BLaER1 treated with 17β-estradiol and CSF1 and Interleukin-3, amounts not matched to agents 10 nM and 100 nM (cell line): ENCODE measurements around the gene SLC38A11.
A peak's percentile ranks its signal among the peaks of the same experiment; 100 is the strongest.
"Not testable (repeated sequence)": the region's sequence is repeated elsewhere in the genome, so short reads cannot be mapped to it uniquely, and the experiment has no call there.

Experiments used
- H3K27ac ChIP-seq, 11 experiments: shearing (Covaris generic); formaldehyde crosslinking; 2 replicates each; pipeline ENCODE4 v1.8.1; 2022
- H3K27me3 ChIP-seq, 11 experiments: shearing (Covaris generic); formaldehyde crosslinking; 2 replicates each; pipeline ENCODE4 v1.8.1; 2022
- H3K36me3 ChIP-seq, 11 experiments: shearing (Covaris generic); formaldehyde crosslinking; 2 replicates each; pipeline ENCODE4 v1.8.1; 2022
- H3K4me1 ChIP-seq, 10 experiments: shearing (Covaris generic); formaldehyde crosslinking; 2 replicates each; pipeline ENCODE4 v1.8.1; 2022
- H3K4me2 ChIP-seq, 11 experiments: shearing (Covaris generic); formaldehyde crosslinking; 2 replicates each; pipeline ENCODE4 v1.8.1; 2022
- H3K4me3 ChIP-seq, 10 experiments: shearing (Covaris generic); formaldehyde crosslinking; 2 replicates each; pipeline ENCODE4 v1.8.1; 2022
- H3K9ac ChIP-seq, 11 experiments: shearing (Covaris generic); formaldehyde crosslinking; 2 replicates each; pipeline ENCODE4 v1.8.1; 2022
- H3K9me3 ChIP-seq, 11 experiments: shearing (Covaris generic); formaldehyde crosslinking; replicated peaks in 1 of 11; 2 replicates each; pipeline ENCODE4 v1.8.1; 2022
- H4K20me1 ChIP-seq, 11 experiments: shearing (Covaris generic); formaldehyde crosslinking; 2 replicates each; pipeline ENCODE4 v1.8.1; 2022
- Cebpa-rat ChIP-seq, 11 experiments: shearing (Covaris generic); IDR thresholded peaks; 2 replicates each; pipeline ENCODE4 v1.8.1; 2022

Gene SLC38A11

DNA sequence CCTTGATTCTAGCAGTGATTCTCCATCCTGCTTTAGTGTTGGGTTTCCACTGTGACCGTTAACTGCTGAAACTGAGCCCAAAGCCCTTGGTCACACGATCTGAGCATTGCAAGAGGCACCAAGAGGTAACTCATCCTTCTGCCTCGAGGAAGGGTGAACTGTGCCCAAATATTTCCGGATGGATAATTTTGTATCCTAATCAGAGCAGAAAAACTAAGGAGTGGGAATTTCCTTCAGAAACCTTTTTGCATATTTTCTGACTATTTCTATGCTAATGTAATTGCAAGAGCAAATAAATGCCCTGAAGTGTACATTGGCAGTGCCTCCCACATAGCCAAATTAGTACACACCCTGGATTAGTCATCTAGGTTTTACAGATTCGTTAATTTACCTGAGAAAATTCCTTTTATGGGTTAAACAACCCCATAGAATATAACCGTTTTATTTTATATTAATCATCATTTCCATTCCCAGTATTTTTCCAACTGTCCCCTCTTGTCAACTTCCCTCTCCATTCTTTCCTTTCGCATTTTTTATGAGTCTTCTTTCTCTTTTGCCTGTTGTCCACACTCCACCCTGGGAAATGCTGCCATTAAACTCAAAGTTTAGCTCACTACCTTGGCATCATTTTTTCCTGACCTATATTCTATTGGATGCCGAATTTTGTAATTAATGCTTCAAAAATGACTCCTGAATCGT lies 82.0 kb downstream of the SLC38A11 start:
- H3K4me1 ChIP-seq: peaks cover 0 to 17% (median 6%) of the 10 kb centered on the region in 10 experiments; a peak in 12 of 20 replicates
- no peak overlapping the region for H3K27ac ChIP-seq
- H3K9me3 ChIP-seq: no peaks in the 10 kb centered on the region
- H3K9ac ChIP-seq: no peak overlapping the region
- no peak overlapping the region for H3K4me2 ChIP-seq
- no peak for TF ChIP-seq Cebpa-rat (IDR thresholded peaks at IDR 0.05)
- no peaks in the 10 kb centered on the region for H4K20me1 ChIP-seq
- no peaks in the 10 kb centered on the region for H3K27me3 ChIP-seq
- no peaks in the 10 kb centered on the region for H3K36me3 ChIP-seq
- H3K4me3 ChIP-seq: no peak overlapping the region

- H3K27me3 ChIP-seq: no peaks in the 10 kb centered on the region
- no peak overlapping the region for H3K4me2 ChIP-seq
- H3K4me1 ChIP-seq: peaks cover 0 to 27% (median 3%) of the 10 kb centered on the region in 10 experiments; a peak in 11 of 20 replicates
- H3K9me3 ChIP-seq: no peaks in the 10 kb centered on the region
- H4K20me1 ChIP-seq: no peaks in the 10 kb centered on the region
- no peak for TF ChIP-seq Cebpa-rat (IDR thresholded peaks at IDR 0.05)
- H3K27ac ChIP-seq: no peak overlapping the region
- no peak overlapping the region for H3K9ac ChIP-seq
- no peak overlapping the region for H3K4me3 ChIP-seq
- H3K36me3 ChIP-seq: no peaks in the 10 kb centered on the region
Observed at GRCh38 chr2:164871404-164871803, 83.9 kb downstream of the SLC38A11 start.

DNA sequence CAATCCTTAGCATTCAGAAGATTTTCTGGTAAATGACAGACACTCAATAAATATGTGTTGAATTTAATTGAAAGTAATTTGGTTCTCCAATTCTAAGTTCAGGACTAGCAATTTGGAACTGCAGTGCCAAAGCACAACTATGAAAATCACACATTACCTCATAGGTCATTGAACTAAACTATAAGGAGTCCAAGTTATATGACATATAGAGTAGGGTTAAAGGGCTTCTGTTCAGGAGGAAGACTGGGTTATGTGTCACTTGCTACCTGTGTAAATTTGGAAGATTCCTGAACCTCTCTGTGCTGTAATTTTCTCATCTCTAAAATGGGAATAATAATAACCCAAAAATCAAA lies 85.9 kb downstream of the SLC38A11 start:
- Histone ChIP-seq H3K9me3 (no peaks in the 10 kb centered on the region), H4K20me1 (no peaks in the 10 kb centered on the region), H3K27me3 (no peaks in the 10 kb centered on the region), H3K27ac (no peak overlapping the region), H3K4me3 (no peak overlapping the region), H3K9ac (no peak overlapping the region), H3K4me2 (no peak overlapping the region; a peak in 1 of 22 replicates), H3K36me3 (no peaks in the 10 kb centered on the region), H3K4me1 (peaks cover 0 to 37% (median 9%) of the 10 kb centered on the region in 10 experiments; a peak in 13 of 20 replicates)
- TF ChIP-seq Cebpa-rat (IDR thresholded peaks at IDR 0.05): no peak

- Histone ChIP-seq H4K20me1 (no peaks in the 10 kb centered on the region), H3K9me3 (no peaks in the 10 kb centered on the region), H3K4me1 (peaks cover 0 to 37% (median 9%) of the 10 kb centered on the region in 10 experiments; a peak in 13 of 20 replicates), H3K9ac (no peak overlapping the region), H3K27me3 (no peaks in the 10 kb centered on the region), H3K27ac (peak overlapping the region in 1 of 11 experiments; percentile 19; a peak in 1 of 22 replicates), H3K4me2 (peak overlapping the region in 2 of 11 experiments; percentile 55 to 60; a peak in 3 of 22 replicates), H3K36me3 (no peaks in the 10 kb centered on the region), H3K4me3 (no peak overlapping the region)
- TF ChIP-seq Cebpa-rat (IDR thresholded peaks at IDR 0.05): no peak
Observed at GRCh38 chr2:164868563-164869419, 86.5 kb downstream of the SLC38A11 start.

GRCh38 chr2:164867779-164868397 lies 87.4 kb downstream of the SLC38A11 start:
- Histone ChIP-seq H3K9ac (no peak overlapping the region), H3K27ac (peak overlapping the region in 2 of 11 experiments; percentile 11 to 19; a peak in 2 of 22 replicates), H3K4me1 (peaks cover 0 to 37% (median 9%) of the 10 kb centered on the region in 10 experiments; a peak in 13 of 20 replicates)

DNA sequence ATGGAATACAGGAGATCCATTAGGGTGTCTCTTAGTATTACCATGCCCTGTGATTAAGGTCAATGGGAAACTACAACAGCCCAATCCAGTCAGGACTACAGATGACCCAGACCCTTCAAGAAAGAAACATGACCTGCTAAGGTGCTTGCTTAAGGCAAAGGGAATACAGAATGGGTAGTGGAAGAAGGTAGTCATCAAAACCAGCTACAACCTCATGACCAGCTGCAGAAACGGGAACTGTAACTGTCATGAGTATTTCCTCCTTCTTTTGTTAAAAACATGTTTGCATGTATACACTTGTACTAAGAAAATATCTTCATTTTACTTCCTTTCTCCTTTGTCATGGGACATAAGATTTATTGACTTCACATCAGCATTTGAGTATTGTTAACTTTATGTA lies 88.9 kb downstream of the SLC38A11 start:
- Histone ChIP-seq H3K4me2 (peak overlapping the region in 10 of 11 experiments; percentile 10 to 78 (median 30); a peak in 14 of 22 replicates), H3K27ac (peak overlapping the region in 7 of 11 experiments; percentile 27 to 77 (median 42); a peak in 11 of 22 replicates), H3K4me1 (peaks cover 0 to 37% (median 9%) of the 10 kb centered on the region in 10 experiments; a peak in 13 of 20 replicates)
- not testable (repeated sequence) for H3K4me3 ChIP-seq, H3K27me3 ChIP-seq, H3K36me3 ChIP-seq, H4K20me1 ChIP-seq, H3K9ac ChIP-seq, H3K9me3 ChIP-seq

More at GRCh38 chr2:164867779-164868397, 87.4 kb downstream of the SLC38A11 start:
- H3K9me3 ChIP-seq: no peaks in the 10 kb centered on the region
- no peak for TF ChIP-seq Cebpa-rat (IDR thresholded peaks at IDR 0.05)
- no peak overlapping the region for H3K4me3 ChIP-seq
- H3K36me3 ChIP-seq: no peaks in the 10 kb centered on the region
- H4K20me1 ChIP-seq: no peaks in the 10 kb centered on the region
- no peaks in the 10 kb centered on the region for H3K27me3 ChIP-seq
- H3K4me2 ChIP-seq: peak overlapping the region in 2 of 11 experiments; percentile 55 to 60; a peak in 4 of 22 replicates

DNA sequence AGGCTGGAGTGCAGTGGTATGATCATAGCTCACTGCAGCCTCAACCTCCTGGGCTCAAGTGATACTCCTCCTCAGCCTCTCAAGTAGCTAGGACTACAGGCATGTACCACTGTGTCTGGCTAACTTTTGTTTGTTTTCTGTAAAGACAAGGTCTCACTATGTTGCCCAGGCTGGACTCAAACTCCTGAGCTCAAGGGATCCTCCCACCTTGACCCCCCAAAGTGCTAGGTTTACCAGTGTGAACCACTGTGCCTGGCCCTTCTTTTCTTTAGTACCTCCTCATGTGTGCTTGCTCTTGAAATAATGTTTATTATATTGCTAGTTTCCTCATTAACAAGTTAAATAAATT lies 94.7 kb downstream of the SLC38A11 start:
- no peak for TF ChIP-seq Cebpa-rat (IDR thresholded peaks at IDR 0.05)
- Histone ChIP-seq H3K9ac (no peak overlapping the region), H3K36me3 (no peaks in the 10 kb centered on the region), H3K4me2 (no peak overlapping the region), H3K4me3 (no peak overlapping the region), H3K27me3 (no peaks in the 10 kb centered on the region), H3K4me1 (peaks cover 0 to 3% (median 0%) of the 10 kb centered on the region in 10 experiments; a peak in 1 of 20 replicates), H3K9me3 (no peaks in the 10 kb centered on the region), H3K27ac (no peak overlapping the region), H4K20me1 (no peaks in the 10 kb centered on the region)

- H3K36me3 ChIP-seq, H3K27ac ChIP-seq, H3K4me2 ChIP-seq, H3K4me3 ChIP-seq, H3K9me3 ChIP-seq, H3K27me3 ChIP-seq, H3K4me1 ChIP-seq, H4K20me1 ChIP-seq, H3K9ac ChIP-seq: not testable (repeated sequence)
Observed at GRCh38 chr2:164859906-164860693, 95.2 kb downstream of the SLC38A11 start.
